BJ (cell line): ENCODE results near the gene DYRK4. TPM values are rescaled to one million over a fixed set of nuclear protein-coding genes. Genes with fewer than 3 reads are reported as not detected.

Source experiments
- CTCF ChIA-PET: fragments of 350-600 bp; formaldehyde crosslinking; extraction: SDS; loops from one replicate; lab custom pipeline; 2021; ENCODE audit warnings: antibody characterized with exemption, inconsistent platforms; lab: Yijun Ruan, JAX
- POLR2A ChIA-PET: fragments of 300-600 bp; sonication (Branson Sonifier 250); formaldehyde crosslinking; extraction: SDS; loops from one replicate; lab custom pipeline; 2021; ENCODE audit warnings: antibody characterized with exemption; lab: Charles Lee
- DNase-seq: peaks from one replicate; pipeline ENCODE4 v3.0.0-alpha.2; 2011; ENCODE audit warnings: low read depth
- H3K27me3 ChIP-seq: 2 replicates; pipeline ENCODE4 v1.6.0; 2011; ENCODE audit warnings: low read length; ENCODE audit not compliant: control insufficient read depth, insufficient read depth
- H3K36me3 ChIP-seq: 2 replicates; pipeline ENCODE4 v1.5.1; 2011; ENCODE audit warnings: low read length; ENCODE audit not compliant: control insufficient read depth, insufficient read depth
- H3K4me3 ChIP-seq: 2 replicates; pipeline ENCODE4 v1.5.1; 2011; ENCODE audit warnings: low read depth, mild to moderate bottlenecking, control low read depth, low read length
- CTCF ChIP-seq: IDR thresholded peaks from 2 replicates; pipeline ENCODE4 v1.5.1; 2011; ENCODE audit warnings: low read depth, mild to moderate bottlenecking, control low read depth, inconsistent platforms, low read length, moderate library complexity; ENCODE audit not compliant: insufficient read depth
- polyA plus RNA-seq: library from polyadenylated mRNA; depleted of rRNA; stranded (reverse); fragments of >200 nt; gene quantifications from 2 replicates; pipeline ENCODE4 v1.2.3, GENCODE V29; 2011; rRNA removed

The DYRK4 gene
- polyA plus RNA-seq, 1 experiment, result 77.5 TPM

- ChIA-PET POLR2A (interaction anchor here (0.5 kb wide), 1 partner anchor 68 kb away, joined by 10 read pairs; no protein-coding TSS in a partner anchor), CTCF (interaction anchor here (0.9 to 1.0 kb wide), 2 partner anchors 11 to 119 kb away, joined by 4 read pairs; no protein-coding TSS in a partner anchor)
- no peak for TF ChIP-seq CTCF
- Histone ChIP-seq H3K27me3 (no peaks in the 10 kb centered on the region), H3K4me3 (peak within 1 kb of the TSS; percentile 88), H3K36me3 (no peaks in the 10 kb centered on the region)
- peak; percentile 47 for DNase-seq
Observed at GRCh38 chr12:4648501-4649357, 86.7 kb downstream of the DYRK4 start, which contains the start of the genes AKAP3 and NDUFA9. TSS of gene AKAP3 (minus strand) at chr12:4649051. CDS start at chr12:4638196, 10,855 bp downstream. TSS of gene NDUFA9 (plus strand) at chr12:4649114. CDS start at chr12:4649127, 13 bp downstream.

DNA sequence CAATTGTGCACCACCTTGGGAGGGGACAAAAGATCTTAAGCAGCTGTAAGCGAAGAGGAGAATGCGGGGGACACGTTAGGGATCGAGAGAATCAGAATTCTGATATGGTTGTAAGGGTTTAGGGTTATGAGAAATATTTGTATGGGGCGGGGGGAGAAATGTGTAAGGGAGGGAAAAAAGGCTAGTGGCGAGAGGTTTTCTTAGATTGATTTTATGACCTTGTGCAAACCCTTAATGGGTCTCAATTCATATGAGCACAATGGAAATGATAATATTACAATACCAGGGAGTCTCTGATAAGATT lies 87.3 kb downstream of the DYRK4 start:
- no peaks in the 10 kb centered on the region for H3K27me3 ChIP-seq
- peak overlapping the region; percentile 88 for H3K4me3 ChIP-seq
- DNase-seq, result no peak
- ChIA-PET POLR2A (interaction anchor here (0.5 kb wide), 1 partner anchor 67 kb away, joined by 10 read pairs; no protein-coding TSS in a partner anchor), CTCF (interaction anchor here (0.9 to 1.0 kb wide), 2 partner anchors 12 to 118 kb away, joined by 4 read pairs; no protein-coding TSS in a partner anchor)
- no peaks in the 10 kb centered on the region for H3K36me3 ChIP-seq
- no peak for TF ChIP-seq CTCF

DNA sequence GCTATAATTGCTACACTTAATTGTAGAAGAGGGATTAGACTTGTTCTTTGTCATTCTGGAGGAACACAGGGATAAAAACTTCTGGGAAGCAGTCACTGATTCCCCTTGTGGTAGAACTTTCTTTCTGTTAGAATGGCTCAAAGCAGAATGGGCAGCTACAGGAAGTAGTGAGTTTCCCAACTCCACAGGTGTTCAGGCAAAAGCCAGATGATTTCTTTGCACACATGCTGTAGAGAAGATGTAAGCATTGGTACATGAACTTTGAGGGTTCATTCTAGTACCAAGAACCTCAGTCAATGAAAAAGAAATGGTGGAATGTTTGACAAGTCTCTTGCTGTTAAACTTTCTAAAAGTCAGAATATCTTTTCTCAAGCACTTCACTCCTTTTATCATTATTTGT lies 91.2 kb downstream of the DYRK4 start:
- no peak for TF ChIP-seq CTCF
- H3K27me3 ChIP-seq, result no peaks in the 10 kb centered on the region
- ChIA-PET POLR2A (no interaction called here), CTCF (no interaction called here)
- H3K4me3 ChIP-seq, result no peak overlapping the region
- no peak for DNase-seq
- H3K36me3 ChIP-seq, result peaks cover 4% of the 10 kb centered on the region

- no peak for TF ChIP-seq CTCF
- Histone ChIP-seq H3K27me3 (no peaks in the 10 kb centered on the region), H3K36me3 (peaks cover 4% of the 10 kb centered on the region), H3K4me3 (no peak overlapping the region)
- POLR2A ChIA-PET, result no interaction called here
- DNase-seq, result no peak
- CTCF ChIA-PET, result no interaction called here
Observed at GRCh38 chr12:4653691-4654090, 91.7 kb downstream of the DYRK4 start.

Other genes starting within 250 kb of the DYRK4 start
- gene TIGAR, start 241.0 kb upstream of the DYRK4 start, polyA plus RNA-seq, result 6.0 and 15.7 TPM in 2 replicates
- not detected in 2 replicates for gene FGF23, start 182.5 kb upstream of the DYRK4 start, polyA plus RNA-seq
- not detected in 2 replicates for gene FGF6, start 116.4 kb upstream of the DYRK4 start, polyA plus RNA-seq
- 4.9 and 10.5 TPM in 2 replicates for gene RAD51AP1, start 23.3 kb upstream of the DYRK4 start, polyA plus RNA-seq
- 0.98 and 1.1 TPM in 2 replicates for gene AKAP3, start 86.8 kb downstream of the DYRK4 start, polyA plus RNA-seq
- 76.1 and 111 TPM in 2 replicates for gene NDUFA9, start 86.9 kb downstream of the DYRK4 start, polyA plus RNA-seq
- 0.02 TPM in 1 of 2 replicates, not detected in the other for gene GALNT8, start 158.2 kb downstream of the DYRK4 start, polyA plus RNA-seq